Germinal center (tissue), 1 donor: ENCODE data around the gene AGPAT3.

Experiments
- DNase-seq: peaks from one replicate; pipeline ENCODE4 v3.0.0; 2012; ENCODE audit warnings: mixed read lengths, low spot score

The AGPAT3 gene

GRCh38 chr21:43956019-43956669 lies 91.1 kb downstream of the AGPAT3 start:
- DNase-seq, result no peak

GRCh38 chr21:43956670-43957035 lies 91.6 kb downstream of the AGPAT3 start:
- no peak for DNase-seq

- DNase-seq, result no peak
Measured at GRCh38 chr21:43957128-43957571, 92.1 kb downstream of the AGPAT3 start.

- DNase-seq, result peak; percentile 16
Measured at GRCh38 chr21:43957611-43958362, 92.8 kb downstream of the AGPAT3 start.

GRCh38 chr21:43958364-43959158 lies 93.5 kb downstream of the AGPAT3 start:
- no peak for DNase-seq

GRCh38 chr21:43959231-43960116 lies 94.5 kb downstream of the AGPAT3 start:
- DNase-seq, result no peak

- no peak for DNase-seq
Measured at GRCh38 chr21:43961382-43961909, 96.4 kb downstream of the AGPAT3 start.

- DNase-seq, result no peak
Measured at GRCh38 chr21:43965911-43966585, 101.0 kb downstream of the AGPAT3 start.

- no peak for DNase-seq
Measured at GRCh38 chr21:43966946-43967512, 102.0 kb downstream of the AGPAT3 start.

- no peak for DNase-seq
Measured at GRCh38 chr21:43967981-43968380, 103.0 kb downstream of the AGPAT3 start.

- no peak for DNase-seq
Measured at GRCh38 chr21:43968410-43969114, 103.5 kb downstream of the AGPAT3 start.

GRCh38 chr21:43969115-43969444 lies 104.1 kb downstream of the AGPAT3 start:
- DNase-seq, result no peak

GRCh38 chr21:43970551-43970950 lies 105.5 kb downstream of the AGPAT3 start:
- DNase-seq, result no peak

GRCh38 chr21:43971201-43971991 lies 106.4 kb downstream of the AGPAT3 start:
- no peak for DNase-seq

- no peak for DNase-seq
Measured at GRCh38 chr21:43971992-43972255, 106.9 kb downstream of the AGPAT3 start.

GRCh38 chr21:43972850-43973633 lies 108.0 kb downstream of the AGPAT3 start:
- DNase-seq, result no peak

- DNase-seq, result no peak
Measured at GRCh38 chr21:43973634-43973955, 108.6 kb downstream of the AGPAT3 start.

- DNase-seq, result no peak
Measured at GRCh38 chr21:43974791-43975468, 109.9 kb downstream of the AGPAT3 start.
